Cardiac septum (tissue), 1 donor: ENCODE data around the gene FAM107B. TPM values are rescaled to one million over a fixed set of nuclear protein-coding genes. Genes with fewer than 3 reads are reported as not detected.
A peak's percentile ranks its signal among the peaks of the same experiment; 100 is the strongest.
"Not testable (repeated sequence)": the region's sequence is repeated elsewhere in the genome, so short reads cannot be mapped to it uniquely, and the experiment has no call there.

ENCODE experiments used
- DNase-seq: peaks from one replicate; pipeline ENCODE4 v3.0.0-alpha.2; 2020; ENCODE audit warnings: low spot score
- intact Hi-C: fragments of 100-400 bp; cut with DNase I; formaldehyde crosslinking; loops from one replicate; pipeline ENCODE4 v1.14.0; 2022
- total RNA-seq: library from RNA; stranded (reverse); fragmentation: NEBNext Ultra II Directional; extraction: Animal tissue kit (Norgen Biotek cat#: 25700); gene quantifications from one replicate; pipeline ENCODE4 v1.2.1, GENCODE V29; 2021
- donor health status: DM: no; HTN: no; CAD: no.

Gene FAM107B
- total RNA-seq, 1 donor from 2014 or later: 8.6 TPM

GRCh38 chr10:14653271-14654161 is 121.2 kb downstream of the FAM107B start:
- intact Hi-C loops: no loop called here
- no peak for DNase-seq

- intact Hi-C loops: no loop called here
Measured at GRCh38 chr10:14652816-14653215, 121.9 kb downstream of the FAM107B start.

DNA sequence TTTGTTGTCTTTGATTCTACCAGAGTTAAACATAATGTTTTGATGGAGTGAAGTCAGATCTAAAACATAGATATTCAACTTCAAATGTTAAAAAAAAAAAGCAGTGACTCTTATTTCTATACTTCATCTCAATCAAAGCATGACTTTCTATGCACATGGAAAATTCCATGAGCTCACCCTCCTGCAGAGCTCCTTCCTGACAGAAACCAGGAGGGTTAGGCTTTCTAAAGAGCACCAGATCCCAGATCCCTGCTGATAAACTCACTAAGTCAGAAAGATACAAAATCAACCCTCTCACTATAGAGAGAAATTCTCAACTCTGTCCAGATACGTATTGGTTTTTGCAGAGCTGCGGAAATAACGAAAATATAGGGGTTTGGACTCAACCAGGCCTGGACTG is 122.6 kb downstream of the FAM107B start:
- intact Hi-C loops: no loop called here

More at GRCh38 chr10:14652816-14653215, 121.9 kb downstream of the FAM107B start:
- DNase-seq: no peak

GRCh38 chr10:14649739-14650138 is 125.0 kb downstream of the FAM107B start:
- no peak for DNase-seq
- intact Hi-C loops: no loop called here

More for the DNA sequence above, 122.6 kb downstream of the FAM107B start:
- no peak for DNase-seq

DNA sequence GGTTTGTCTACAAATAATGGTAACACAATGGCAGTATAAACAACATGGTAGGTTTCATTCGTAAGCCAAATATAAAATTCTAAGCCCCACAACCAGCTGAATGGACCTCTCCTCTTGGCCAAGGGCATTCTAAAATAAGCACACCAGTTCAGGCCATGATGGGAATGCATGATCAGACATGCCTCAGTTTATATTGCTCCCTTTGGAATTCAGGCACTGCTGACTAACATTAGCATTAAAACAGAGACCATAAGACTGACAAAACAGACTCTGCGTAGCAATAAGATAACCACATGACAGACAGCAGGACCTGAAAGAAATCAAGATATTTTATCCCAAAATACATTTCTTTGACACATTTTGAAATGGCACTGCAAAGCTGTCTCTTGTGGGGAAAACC is 125.8 kb downstream of the FAM107B start:
- intact Hi-C loops: no loop called here

GRCh38 chr10:14648005-14648765 is 126.5 kb downstream of the FAM107B start:
- peak; percentile 85 for DNase-seq
- intact Hi-C loops: no loop called here

More for the DNA sequence above, 125.8 kb downstream of the FAM107B start:
- no peak for DNase-seq

DNA sequence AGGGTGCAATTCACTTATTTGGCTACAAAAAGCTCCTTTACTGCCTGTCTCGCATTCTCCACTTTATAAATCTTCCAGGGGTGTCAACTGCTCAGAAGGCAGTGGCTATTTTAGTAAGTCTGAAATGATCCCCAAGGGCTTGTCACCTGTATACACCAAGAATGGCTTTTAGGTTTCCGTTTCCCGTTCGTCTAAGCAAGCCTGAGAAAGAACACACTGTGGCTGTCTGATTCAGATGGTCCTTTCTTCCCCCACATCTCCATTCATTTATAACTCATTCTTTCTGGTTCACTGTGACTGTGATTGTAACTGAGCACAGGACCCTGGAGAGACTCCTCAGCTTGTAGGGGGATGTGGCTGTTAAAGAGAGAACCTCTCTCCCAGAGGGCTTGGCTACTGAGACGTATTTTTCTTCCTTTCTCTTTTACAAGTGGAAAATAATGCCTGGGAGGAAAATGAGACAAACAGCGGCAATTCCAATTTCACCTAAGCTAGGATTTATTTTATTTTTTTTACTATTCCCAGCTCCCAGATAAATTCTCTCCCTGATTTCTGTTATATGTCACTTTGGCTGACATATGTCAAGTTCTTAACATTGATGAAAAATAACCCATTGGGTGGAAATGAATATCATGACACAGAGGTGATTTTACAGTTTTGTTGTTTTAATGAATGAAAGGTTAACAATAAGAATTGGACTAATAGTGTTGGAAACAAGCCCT is 129.3 kb downstream of the FAM107B start:
- intact Hi-C loops: no loop called here

GRCh38 chr10:14639637-14640036 is 135.1 kb downstream of the FAM107B start:
- no peak for DNase-seq
- intact Hi-C loops: no loop called here

More for the DNA sequence above, 129.3 kb downstream of the FAM107B start:
- no peak for DNase-seq

DNA sequence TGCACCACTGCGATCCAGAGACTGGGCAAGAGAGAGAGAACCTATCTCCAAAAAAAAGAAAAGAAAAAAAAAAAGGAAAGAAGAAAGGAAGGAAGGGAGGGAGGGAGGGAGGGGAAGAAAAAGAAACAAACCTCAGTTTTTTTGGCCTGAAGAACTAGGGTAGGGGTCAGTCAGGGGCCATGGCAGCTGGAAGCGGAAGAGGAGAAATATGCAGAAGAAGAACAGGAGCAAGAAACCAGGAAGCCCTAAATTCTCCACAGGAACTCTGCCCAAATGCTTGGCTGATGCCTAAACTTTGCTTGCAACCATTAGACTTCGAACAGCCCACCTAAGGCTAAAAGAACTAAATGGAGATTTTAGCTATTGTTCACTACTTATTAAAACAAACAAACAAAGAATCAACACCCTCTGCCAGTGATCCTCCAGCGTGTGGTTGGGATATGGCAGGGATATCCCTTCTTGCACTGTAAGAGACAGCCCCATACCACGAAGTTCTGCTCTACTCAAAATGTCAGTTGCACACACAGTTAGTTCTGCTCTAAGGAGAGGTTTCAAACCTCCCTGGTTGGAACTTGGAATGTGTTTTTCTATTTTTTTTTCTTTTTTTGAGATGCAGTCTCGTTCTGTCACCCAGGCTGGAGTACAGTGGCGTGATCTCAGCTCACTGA is 139.5 kb downstream of the FAM107B start:
- intact Hi-C loops: no loop called here
- no peak for DNase-seq

DNA sequence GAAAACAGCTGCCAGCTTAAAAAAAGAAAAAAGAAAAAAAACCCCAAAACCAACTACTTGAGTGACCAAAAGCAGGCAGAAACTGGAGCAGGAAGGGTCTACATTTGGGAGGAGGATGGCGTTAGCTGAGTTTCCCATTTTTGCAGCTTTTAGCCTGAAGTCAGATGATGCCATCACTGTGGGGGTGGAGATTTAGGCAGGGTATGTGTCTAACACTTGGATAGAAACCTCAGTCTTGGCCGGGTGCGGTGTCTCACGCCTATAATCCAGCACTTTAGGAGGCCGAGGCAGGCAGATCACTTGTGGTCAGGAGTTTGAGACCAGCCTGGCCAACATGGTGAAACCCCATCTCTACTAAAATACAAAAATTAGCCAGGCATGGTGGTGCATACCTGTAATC is 140.1 kb downstream of the FAM107B start:
- DNase-seq, intact Hi-C loops: not testable (repeated sequence)

- intact Hi-C loops: no loop called here
- no peak for DNase-seq
Measured at GRCh38 chr10:14625765-14626525, 148.8 kb downstream of the FAM107B start.

DNA sequence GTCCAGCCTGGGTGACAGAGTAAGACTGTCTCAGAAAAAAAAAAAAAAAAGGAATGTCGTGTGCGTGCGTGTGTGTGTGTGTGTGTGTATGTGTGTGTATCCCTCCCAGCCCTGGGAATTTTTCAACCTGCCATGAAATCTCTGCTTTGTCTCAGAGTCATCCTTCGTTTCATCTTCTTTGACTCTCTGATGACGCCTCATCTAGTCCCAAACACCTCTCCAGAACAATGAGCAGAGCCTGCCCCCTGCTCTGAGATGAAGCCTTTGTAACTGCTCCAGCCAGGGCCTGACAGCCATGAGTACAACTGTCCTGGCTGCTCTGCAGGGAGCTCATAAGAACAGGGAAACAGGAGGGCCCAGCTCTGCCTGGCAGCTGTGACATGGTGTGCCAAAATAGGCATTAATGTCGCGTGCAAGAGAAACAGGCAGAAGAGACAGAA is 149.5 kb downstream of the FAM107B start:
- no peak for DNase-seq
- intact Hi-C loops: no loop called here

GRCh38 chr10:14624600-14624999 is 150.1 kb downstream of the FAM107B start:
- intact Hi-C loops: no loop called here
- DNase-seq: no peak

- intact Hi-C loops: no loop called here
Measured at GRCh38 chr10:14623931-14624330, 150.8 kb downstream of the FAM107B start.

GRCh38 chr10:14621037-14621436 is 153.7 kb downstream of the FAM107B start:
- no peak for DNase-seq
- intact Hi-C loops: no loop called here

More at GRCh38 chr10:14623931-14624330, 150.8 kb downstream of the FAM107B start:
- no peak for DNase-seq

DNA sequence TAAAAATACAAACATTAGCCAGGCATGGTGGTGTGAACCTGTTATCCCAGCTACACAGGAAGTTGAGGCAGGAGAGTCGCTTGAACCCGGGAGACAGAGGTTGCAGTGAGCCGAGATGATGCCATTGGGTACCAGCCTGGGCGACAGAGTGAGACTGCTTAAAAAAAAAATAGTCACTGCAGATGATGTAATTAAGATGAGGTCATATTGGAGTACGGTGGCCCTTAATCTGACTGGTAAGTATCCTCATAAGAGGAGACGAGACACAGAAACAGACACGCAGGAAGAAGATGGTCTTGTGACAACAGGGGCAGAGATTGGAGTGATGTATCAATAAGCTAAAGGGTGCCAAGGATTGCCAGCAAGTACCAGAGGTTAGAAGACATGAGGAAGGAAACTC is 156.0 kb downstream of the FAM107B start:
- no peak for DNase-seq
- intact Hi-C loops: no loop called here

DNA sequence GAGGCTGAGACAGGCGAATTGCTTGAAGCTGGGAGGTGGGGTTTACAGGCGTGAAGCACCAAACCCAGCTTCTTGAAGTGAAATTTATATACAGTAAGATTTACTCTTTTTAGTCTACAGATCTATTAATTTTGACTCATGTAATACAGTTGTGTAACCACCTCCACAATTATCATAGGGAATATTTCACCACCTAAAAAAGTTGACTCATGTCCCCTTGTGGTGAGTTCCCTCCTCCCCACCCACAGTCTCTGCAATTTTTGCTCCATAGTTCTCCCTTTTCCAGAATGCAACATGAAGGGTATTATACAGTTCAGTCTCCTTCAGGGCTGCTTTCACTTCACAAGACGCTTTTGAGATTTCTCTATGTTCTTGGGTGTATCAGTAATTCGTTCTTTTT is 156.8 kb downstream of the FAM107B start:
- intact Hi-C loops: no loop called here
- no peak for DNase-seq

- intact Hi-C loops: no loop called here
- no peak for DNase-seq
Measured at GRCh38 chr10:14616955-14617730, 157.6 kb downstream of the FAM107B start.
